Brain microvascular endothelial cell (primary cell): Measurements from ENCODE around the gene ADARB2.

Experiments used
- DNase-seq: peaks from one replicate; pipeline ENCODE4 v3.0.0-alpha.2; 2020
- H3K27ac ChIP-seq: fragments of 250-450 bp; sonication (Bioruptor Pico); 2 replicates; pipeline ENCODE4 v1.5.1; 2020; ENCODE audit warnings: mild to moderate bottlenecking, moderate library complexity
- H3K27me3 ChIP-seq: fragments of 250-450 bp; sonication (Bioruptor Pico); replicated peaks from 2 replicates; pipeline ENCODE4 v1.5.1; 2020; ENCODE audit warnings: mild to moderate bottlenecking
- H3K36me3 ChIP-seq: fragments of 250-450 bp; sonication (Bioruptor Pico); replicated peaks from 2 replicates; pipeline ENCODE4 v1.5.1; 2020; ENCODE audit warnings: mild to moderate bottlenecking
- H3K4me3 ChIP-seq: 2 replicates; pipeline ENCODE4 v1.5.1; 2011; ENCODE audit warnings: low read depth, mild to moderate bottlenecking, control low read depth, low read length, moderate library complexity
- CTCF ChIP-seq: IDR thresholded peaks from 2 replicates; pipeline ENCODE4 v1.5.1; 2011; ENCODE audit warnings: low read depth, mild to moderate bottlenecking, moderate library complexity, low read length, control low read depth, inconsistent platforms; ENCODE audit errors: missing control alignments
- in situ Hi-C: cut with HindIII; loops from 2 replicates; pipeline ENCODE4 v1.10.0; 2017; ENCODE audit warnings: low sequenced_read_pairs, low pct_ligation_motif_present

ADARB2 gene

GRCh38 chr10:1130226-1130625 lies 607.1 kb downstream of the ADARB2 start:
- Histone ChIP-seq H3K27ac (no peak overlapping the region), H3K4me3 (no peak overlapping the region), H3K27me3 (no peaks in the 10 kb centered on the region), H3K36me3 (peaks cover 39% of the 10 kb centered on the region)
- in situ Hi-C loops = no loop called here
- no peak for DNase-seq
- TF ChIP-seq CTCF = no peak

GRCh38 chr10:1128649-1129048 lies 608.7 kb downstream of the ADARB2 start:
- Histone ChIP-seq H3K27ac (no peak overlapping the region), H3K36me3 (peaks cover 49% of the 10 kb centered on the region), H3K4me3 (no peak overlapping the region), H3K27me3 (no peaks in the 10 kb centered on the region)
- in situ Hi-C loops = no loop called here
- DNase-seq = no peak
- TF ChIP-seq CTCF = no peak

GRCh38 chr10:1128115-1128514 lies 609.2 kb downstream of the ADARB2 start:
- no peak overlapping the region for H3K27ac ChIP-seq
- in situ Hi-C loops = no loop called here
- no peak overlapping the region for H3K4me3 ChIP-seq
- DNase-seq = no peak
- H3K36me3 ChIP-seq = peaks cover 49% of the 10 kb centered on the region
- no peaks in the 10 kb centered on the region for H3K27me3 ChIP-seq
- no peak for TF ChIP-seq CTCF

- Histone ChIP-seq H3K4me3 (no peak overlapping the region), H3K27ac (no peak overlapping the region), H3K27me3 (no peaks in the 10 kb centered on the region), H3K36me3 (peaks cover 51% of the 10 kb centered on the region)
- no peak for TF ChIP-seq CTCF
- DNase-seq = no peak
- in situ Hi-C loops = no loop called here
Measured at GRCh38 chr10:1127629-1128028, 609.7 kb downstream of the ADARB2 start.
